RWPE2 (cell line): ENCODE results near the gene ARMC2.

ENCODE experiments used
- ATAC-seq: fragments of 200-7000 bp; cut with Tn5 transposase; 3 replicates; pipeline ENCODE4 v1.9.1; 2021; ENCODE audit warnings: low read depth
- DNase-seq: peaks from one replicate; pipeline ENCODE4 v3.0.0-alpha.2; 2020; ENCODE audit warnings: low spot score
- H3K27ac ChIP-seq: fragments of 450-650 bp; 2 replicates; pipeline ENCODE4 v1.5.1; 2017; ENCODE audit warnings: mild to moderate bottlenecking; ENCODE audit not compliant: poor library complexity, severe bottlenecking
- H3K27me3 ChIP-seq: fragments of 250-450 bp; sonication (Bioruptor Pico); 2 replicates; pipeline ENCODE4 v1.5.1; 2021; ENCODE audit warnings: mild to moderate bottlenecking, moderate library complexity; ENCODE audit not compliant: insufficient read depth, poor library complexity, severe bottlenecking
- H3K36me3 ChIP-seq: fragments of 250-450 bp; sonication (Bioruptor Pico); 2 replicates; pipeline ENCODE4 v1.5.1; 2020; ENCODE audit warnings: low read depth, mild to moderate bottlenecking, moderate library complexity
- H3K4me1 ChIP-seq: fragments of 250-450 bp; sonication (Bioruptor Pico); 2 replicates; pipeline ENCODE4 v1.5.1; 2021; ENCODE audit warnings: mild to moderate bottlenecking, moderate library complexity; ENCODE audit not compliant: insufficient read depth, poor library complexity, severe bottlenecking
- H3K4me3 ChIP-seq: fragments of 250-450 bp; sonication (Bioruptor Pico); 2 replicates; pipeline ENCODE4 v1.5.1; 2021; ENCODE audit warnings: mild to moderate bottlenecking, moderate library complexity; ENCODE audit not compliant: severe bottlenecking
- H3K9me3 ChIP-seq: fragments of 250-450 bp; sonication (Bioruptor Pico); 2 replicates; pipeline ENCODE4 v1.5.1; 2021; ENCODE audit warnings: mild to moderate bottlenecking, moderate library complexity; ENCODE audit not compliant: severe bottlenecking
- TF ChIP-seq, protein P1 (sequence below): fragments of 450-650 bp; IDR thresholded peaks from one replicate; pipeline ENCODE4 v1.5.1; 2017; ENCODE audit warnings: mild to moderate bottlenecking, moderate library complexity; ENCODE audit not compliant: poor library complexity, severe bottlenecking

ARMC2 gene

DNA sequence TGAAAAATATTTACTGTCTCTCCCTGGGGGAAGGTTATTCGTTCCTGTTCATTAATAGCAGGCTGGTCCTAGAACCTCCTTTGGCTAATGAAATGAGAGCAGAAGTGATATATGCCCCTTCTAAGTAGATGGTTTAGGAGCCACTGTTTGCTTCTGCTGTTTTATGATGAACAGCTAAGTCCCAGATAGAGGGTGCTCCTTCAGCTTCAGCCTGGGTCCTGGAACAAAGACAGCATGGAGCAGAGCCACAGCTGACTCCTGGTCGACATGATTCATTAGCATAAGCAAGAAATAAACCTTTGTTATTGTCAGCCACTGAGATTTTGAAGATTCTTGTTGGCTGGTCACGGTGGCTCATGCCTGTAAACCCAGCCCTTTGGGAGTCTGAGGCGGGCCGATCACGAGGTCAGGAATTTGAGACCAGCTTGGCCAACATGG is 47.8 kb upstream of the ARMC2 start:
- Histone ChIP-seq H3K4me1 (no peaks in the 10 kb centered on the region), H3K4me3 (no peak overlapping the region), H3K27ac (no peak overlapping the region), H3K27me3 (no peaks in the 10 kb centered on the region), H3K9me3 (no peaks in the 10 kb centered on the region), H3K36me3 (no peaks in the 10 kb centered on the region)
- TF ChIP-seq, protein P1, sequence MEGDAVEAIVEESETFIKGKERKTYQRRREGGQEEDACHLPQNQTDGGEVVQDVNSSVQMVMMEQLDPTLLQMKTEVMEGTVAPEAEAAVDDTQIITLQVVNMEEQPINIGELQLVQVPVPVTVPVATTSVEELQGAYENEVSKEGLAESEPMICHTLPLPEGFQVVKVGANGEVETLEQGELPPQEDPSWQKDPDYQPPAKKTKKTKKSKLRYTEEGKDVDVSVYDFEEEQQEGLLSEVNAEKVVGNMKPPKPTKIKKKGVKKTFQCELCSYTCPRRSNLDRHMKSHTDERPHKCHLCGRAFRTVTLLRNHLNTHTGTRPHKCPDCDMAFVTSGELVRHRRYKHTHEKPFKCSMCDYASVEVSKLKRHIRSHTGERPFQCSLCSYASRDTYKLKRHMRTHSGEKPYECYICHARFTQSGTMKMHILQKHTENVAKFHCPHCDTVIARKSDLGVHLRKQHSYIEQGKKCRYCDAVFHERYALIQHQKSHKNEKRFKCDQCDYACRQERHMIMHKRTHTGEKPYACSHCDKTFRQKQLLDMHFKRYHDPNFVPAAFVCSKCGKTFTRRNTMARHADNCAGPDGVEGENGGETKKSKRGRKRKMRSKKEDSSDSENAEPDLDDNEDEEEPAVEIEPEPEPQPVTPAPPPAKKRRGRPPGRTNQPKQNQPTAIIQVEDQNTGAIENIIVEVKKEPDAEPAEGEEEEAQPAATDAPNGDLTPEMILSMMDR: no peak
- DNase-seq (no peak), ATAC-seq (no peak)

DNA sequence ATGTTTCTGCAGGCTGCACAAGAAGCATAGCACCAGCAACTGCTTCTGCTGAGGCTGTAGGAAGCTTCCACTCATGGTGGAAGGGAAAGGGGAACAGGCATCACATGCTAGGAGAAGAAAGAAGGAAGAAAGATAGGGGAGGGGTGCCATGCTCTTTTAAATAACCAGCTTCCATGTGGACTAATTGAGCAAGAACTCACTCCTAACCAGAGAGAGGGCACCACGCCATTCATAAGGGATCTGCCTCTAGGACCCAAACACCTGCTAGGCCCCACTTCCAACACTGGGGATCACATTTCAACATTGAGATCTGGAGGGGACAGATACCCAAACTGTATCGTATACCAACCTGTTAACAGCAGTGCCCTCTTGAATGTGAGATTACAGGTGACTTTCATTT is 46.9 kb upstream of the ARMC2 start:
- Histone ChIP-seq H3K4me1 (no peaks in the 10 kb centered on the region), H3K27me3 (no peaks in the 10 kb centered on the region), H3K36me3 (no peaks in the 10 kb centered on the region), H3K27ac (no peak overlapping the region), H3K4me3 (no peak overlapping the region), H3K9me3 (no peaks in the 10 kb centered on the region)
- DNase-seq (no peak), ATAC-seq (no peak)
- TF ChIP-seq, protein P1: no peak

DNA sequence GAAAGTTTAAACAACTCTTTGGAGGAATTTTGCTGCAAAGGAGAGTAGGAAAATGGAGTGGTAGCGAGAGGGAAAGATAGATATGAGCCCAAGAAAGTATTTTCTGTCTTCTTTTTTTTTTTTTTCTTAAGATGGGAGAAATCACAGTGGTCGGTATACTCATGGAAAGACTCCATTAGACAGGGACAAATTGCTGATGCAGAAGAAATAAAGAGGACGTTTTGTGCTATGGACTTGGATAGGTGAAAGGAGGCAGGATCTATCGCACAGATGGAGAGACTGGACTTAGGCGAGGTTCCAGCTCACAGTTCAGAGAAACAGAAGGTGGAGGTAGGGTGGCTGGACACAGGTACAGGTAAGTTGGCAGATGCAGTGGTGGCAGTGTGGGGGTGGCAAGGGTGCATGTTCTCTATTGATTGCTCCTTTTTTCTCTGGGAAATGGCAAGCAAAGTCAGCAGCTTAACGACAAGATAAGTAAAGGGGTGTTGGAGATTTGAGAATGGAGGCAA is 44.2 kb upstream of the ARMC2 start:
- Histone ChIP-seq H3K27me3 (no peaks in the 10 kb centered on the region), H3K27ac (no peak overlapping the region), H3K4me1 (no peaks in the 10 kb centered on the region), H3K36me3 (no peaks in the 10 kb centered on the region), H3K9me3 (no peaks in the 10 kb centered on the region), H3K4me3 (no peak overlapping the region)
- ATAC-seq: no peak
- no peak for DNase-seq
- TF ChIP-seq, protein P1: no peak

DNA sequence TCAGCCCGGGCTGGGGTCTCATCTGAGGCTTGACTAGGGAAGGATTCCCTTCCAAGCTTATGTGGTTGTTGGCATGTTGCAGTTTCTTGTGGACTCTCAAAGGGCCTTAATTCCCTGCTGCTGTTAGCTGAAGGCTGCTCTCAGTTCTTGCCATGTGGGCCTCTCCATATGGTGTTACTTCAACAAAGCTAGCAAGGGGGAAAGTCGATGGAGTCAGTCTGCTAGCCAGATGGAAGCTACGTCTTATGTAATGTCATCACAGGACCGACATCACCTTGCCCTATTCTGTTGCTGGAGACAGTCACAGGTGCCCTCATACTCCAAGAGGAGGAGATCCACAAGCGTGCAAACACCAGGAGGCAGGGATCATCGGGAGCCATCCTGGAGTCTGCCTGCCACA is 43.3 kb upstream of the ARMC2 start:
- TF ChIP-seq, protein P1: no peak
- Histone ChIP-seq H3K4me1 (no peaks in the 10 kb centered on the region), H3K4me3 (no peak overlapping the region), H3K36me3 (no peaks in the 10 kb centered on the region), H3K27ac (no peak overlapping the region), H3K27me3 (no peaks in the 10 kb centered on the region), H3K9me3 (no peaks in the 10 kb centered on the region)
- ATAC-seq (no peak), DNase-seq (no peak)

DNA sequence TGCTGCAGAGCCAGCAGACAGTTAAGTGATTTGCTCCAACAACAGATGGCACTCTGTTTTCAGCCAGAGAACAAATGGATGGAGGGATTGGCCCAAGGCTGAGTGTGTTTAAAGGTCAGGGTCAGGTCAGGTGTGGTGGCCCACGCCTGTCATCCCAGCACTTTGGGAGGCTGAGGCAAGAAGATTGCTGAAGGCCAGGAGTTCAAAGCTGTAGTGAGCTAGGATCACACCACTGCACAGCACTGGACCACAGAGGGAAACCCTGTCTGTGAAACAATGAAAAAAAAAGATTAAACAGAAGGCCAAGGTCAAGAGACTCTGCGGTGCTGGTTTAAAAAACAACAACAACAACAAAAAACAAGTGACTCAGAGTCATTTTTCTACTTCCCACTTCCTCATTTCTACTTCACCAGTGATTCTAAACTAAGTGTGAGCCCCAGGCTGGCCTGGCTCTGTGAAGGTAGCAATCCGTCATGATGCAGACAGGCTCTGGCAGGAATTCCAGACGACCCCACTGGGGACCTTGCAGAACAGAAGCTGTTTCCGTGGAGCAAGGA is 42.5 kb upstream of the ARMC2 start:
- H3K27ac ChIP-seq: no peak overlapping the region
- no peak overlapping the region for H3K4me3 ChIP-seq
- H3K36me3 ChIP-seq: no peaks in the 10 kb centered on the region
- H3K27me3 ChIP-seq: no peaks in the 10 kb centered on the region
- DNase-seq (no peak), ATAC-seq (no peak)
- TF ChIP-seq, protein P1: no peak
- no peaks in the 10 kb centered on the region for H3K4me1 ChIP-seq
- no peaks in the 10 kb centered on the region for H3K9me3 ChIP-seq
